ENCODE results near the gene CLNS1A.

- TF ChIP-seq ZNF114 (CRISPR knock-in tag; IDR thresholded peaks at IDR 0.05) (no peak), JUNB (IDR thresholded peaks at IDR 0.05; ENCODE audit: unreplicated experiment) (no peak), CTCF (conservative IDR thresholded peaks at IDR 0.05; ENCODE audit: low read depth in 2 of 2) (no peak), NANOG (IDR thresholded peaks at IDR 0.05; ENCODE audit: borderline replicate concordance) (no peak), EZH2phosphoT487 (IDR thresholded peaks at IDR 0.05; ENCODE audit: unreplicated experiment) (no peak), CREB1 (CRISPR knock-in tag; IDR thresholded peaks at IDR 0.05; ENCODE audit: low read depth) (no peak), POLR2AphosphoS5 (IDR thresholded peaks at IDR 0.05; ENCODE audit: low read depth) (no peak)
These were observed 49.5 kb upstream of the CLNS1A start for GRCh38 chr11:77687088-77687487.
